C4-2B (cell line): ENCODE measurements around the gene TMEM256.

Source experiments
- H3K27ac ChIP-seq: fragments of 450-650 bp; 2 replicates; pipeline ENCODE4 v1.5.1; 2017
- ZFX ChIP-seq: fragments of 450-650 bp; IDR thresholded peaks from 2 replicates; pipeline ENCODE4 v1.6.1; 2017
- TF ChIP-seq, protein P1 (sequence below): fragments of 450-650 bp; conservative IDR thresholded peaks from 2 replicates; pipeline ENCODE4 v1.5.1; 2017; ENCODE audit warnings: mild to moderate bottlenecking

Gene TMEM256

DNA sequence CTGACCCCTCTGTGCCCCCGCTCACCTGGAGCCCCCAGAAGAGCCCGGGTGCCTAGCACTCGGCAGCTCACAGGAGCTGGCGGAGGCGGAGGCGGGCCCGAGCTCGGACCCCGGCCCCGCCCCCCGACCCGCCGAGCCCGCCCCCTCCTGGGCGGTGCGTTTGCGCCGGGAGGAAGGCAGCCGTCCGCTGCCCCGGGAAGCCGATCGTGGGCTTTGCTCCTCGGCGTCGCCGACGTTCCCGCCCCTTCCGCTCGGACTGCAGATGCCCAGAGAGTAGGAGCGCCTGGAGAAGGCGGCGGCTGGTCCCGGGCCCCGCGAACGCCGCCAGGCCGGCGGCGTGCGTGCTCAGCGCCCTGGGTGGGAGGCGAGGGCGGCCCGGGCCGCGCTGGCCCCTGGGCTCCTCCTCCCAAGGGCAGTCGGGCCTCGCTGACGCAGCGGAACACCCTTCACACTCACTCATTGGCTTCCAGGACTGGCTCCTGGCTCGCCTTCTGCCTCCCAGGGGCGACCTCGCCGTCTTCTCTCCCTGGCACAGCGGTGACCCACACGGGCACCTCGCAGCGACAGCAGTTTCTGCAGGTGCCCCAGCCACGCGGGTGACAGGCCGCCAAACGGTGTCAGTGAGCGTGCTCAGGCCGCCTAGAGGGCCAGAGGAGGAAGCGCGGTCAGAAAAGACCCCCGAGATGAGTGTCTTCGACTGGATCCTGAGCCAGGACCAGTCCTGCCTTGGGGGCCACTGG, 9.3 kb downstream of the TMEM256 start, which contains the start of gene PLSCR3:
TSS of gene PLSCR3 (minus strand) at position 74 of the 740 bp plus-strand sequence. CDS start 415 bp downstream, outside the sequence.
- peak; percentile 20; the same call in 1 of the 2 replicates for TF ChIP-seq ZFX
- TF ChIP-seq, protein P1, sequence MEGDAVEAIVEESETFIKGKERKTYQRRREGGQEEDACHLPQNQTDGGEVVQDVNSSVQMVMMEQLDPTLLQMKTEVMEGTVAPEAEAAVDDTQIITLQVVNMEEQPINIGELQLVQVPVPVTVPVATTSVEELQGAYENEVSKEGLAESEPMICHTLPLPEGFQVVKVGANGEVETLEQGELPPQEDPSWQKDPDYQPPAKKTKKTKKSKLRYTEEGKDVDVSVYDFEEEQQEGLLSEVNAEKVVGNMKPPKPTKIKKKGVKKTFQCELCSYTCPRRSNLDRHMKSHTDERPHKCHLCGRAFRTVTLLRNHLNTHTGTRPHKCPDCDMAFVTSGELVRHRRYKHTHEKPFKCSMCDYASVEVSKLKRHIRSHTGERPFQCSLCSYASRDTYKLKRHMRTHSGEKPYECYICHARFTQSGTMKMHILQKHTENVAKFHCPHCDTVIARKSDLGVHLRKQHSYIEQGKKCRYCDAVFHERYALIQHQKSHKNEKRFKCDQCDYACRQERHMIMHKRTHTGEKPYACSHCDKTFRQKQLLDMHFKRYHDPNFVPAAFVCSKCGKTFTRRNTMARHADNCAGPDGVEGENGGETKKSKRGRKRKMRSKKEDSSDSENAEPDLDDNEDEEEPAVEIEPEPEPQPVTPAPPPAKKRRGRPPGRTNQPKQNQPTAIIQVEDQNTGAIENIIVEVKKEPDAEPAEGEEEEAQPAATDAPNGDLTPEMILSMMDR, result no peak; the same call in 1 of the 2 replicates
- peak within 1 kb of the TSS; percentile 82 for H3K27ac ChIP-seq

DNA sequence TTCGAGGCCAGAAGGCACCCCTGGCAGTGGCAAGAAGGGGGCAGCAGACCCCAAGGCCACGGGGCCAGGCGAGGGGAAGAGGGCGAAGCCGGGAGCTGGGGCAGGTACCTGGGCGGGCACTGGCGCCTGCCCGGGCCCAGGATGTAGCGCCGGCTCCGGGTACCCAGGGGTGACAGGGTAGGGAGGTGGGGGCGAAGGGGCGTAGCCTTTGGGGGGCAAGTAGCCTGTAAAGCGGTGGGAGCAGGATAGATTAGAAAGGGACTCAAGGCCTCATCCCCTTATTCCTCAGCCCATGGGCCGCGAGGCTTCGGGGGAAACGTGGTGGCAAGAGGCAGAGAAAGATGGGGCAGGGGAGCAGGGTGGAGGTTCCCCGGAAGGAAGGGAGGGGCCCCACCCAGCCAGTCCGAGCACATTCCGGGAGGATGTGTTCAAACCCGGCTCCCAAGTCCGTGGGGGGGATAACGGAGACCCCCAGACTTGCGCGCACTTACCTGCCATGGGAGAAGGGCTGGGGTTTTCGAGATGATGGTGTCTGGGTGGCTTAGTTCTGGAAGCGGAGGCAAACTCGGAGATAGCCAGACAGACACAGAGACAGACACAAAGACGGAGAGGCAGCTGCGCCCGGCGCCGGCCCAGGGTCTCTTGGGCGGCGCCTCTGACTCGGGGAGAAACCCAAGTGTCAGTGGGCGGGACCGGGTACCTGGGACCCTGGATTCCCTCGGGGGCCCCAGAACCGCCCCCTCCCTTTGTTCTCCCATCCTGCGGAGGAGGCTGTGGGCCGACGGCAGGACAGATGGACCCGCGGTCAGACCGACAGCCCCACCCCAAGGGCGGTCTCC, 10.1 kb downstream of the TMEM256 start:
- TF ChIP-seq, protein P1, result no peak
- TF ChIP-seq ZFX, result no peak
- peak overlapping the region; percentile 82 for H3K27ac ChIP-seq

DNA sequence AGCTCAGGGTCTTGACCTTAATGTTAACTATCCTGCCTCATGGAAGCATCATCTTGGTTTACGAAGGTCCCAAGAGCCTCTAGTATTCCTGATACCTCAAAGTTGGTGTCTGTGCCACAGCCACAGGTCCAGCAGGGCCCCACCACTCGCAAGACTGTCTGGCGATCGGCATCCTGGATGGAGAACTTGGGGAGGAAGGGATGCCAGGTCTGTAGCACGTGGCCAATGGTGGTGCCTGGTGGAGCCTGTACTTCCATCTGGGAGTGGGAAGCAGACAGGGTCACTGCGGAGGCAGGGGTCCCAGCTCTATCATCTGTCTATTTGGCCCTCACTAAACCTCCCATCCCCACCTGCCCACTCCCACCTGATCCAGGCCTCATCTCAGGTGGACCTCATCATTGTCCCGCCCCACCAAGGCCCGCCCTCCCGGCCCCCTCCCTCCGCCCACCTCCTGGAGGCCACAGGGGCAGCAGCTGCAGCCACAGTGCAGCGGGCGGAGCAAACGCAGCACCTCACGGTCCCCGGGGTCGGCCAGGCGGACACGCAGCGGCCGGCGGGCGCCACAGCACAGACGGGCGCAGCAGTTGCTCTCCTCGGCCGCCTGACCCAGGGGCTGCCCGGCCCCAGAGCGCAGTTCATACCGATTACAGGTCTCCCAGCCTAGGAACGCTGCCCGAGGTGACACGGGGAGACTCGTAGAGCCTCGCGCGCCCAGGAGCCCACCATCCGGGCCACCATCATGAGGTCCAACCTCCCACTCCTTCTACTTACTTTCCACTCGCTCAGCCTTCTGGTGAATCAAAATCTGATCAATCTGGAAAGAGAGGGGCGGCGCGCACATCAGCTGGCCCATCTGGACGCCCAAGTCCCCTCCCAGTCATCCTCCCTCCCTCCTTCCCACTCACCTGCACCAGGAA, 10.9 kb downstream of the TMEM256 start:
- H3K27ac ChIP-seq, result no peak overlapping the region
- no peak for TF ChIP-seq ZFX
- TF ChIP-seq, protein P1, result no peak

DNA sequence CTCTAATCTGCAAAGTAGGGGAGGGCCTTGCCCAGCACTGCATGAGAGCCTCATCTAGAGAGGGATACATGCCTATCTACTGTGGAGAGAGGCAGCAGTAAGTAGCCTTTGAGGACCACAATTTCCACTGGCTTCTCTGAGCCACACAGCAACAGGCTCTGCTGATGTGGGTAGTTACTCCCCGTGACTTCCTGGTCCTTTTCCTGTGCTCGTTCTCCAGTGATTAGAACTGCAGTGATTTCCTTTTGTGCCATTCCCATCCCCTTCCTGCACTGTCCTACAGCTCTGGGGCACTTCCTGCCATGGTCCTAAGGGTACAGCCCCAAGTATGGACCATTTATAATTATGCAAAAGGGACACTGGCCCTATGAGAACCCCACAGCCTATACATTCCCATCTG, 12.6 kb downstream of the TMEM256 start:
- H3K27ac ChIP-seq, result no peak overlapping the region
- TF ChIP-seq ZFX, result no peak
- TF ChIP-seq, protein P1, result no peak

DNA sequence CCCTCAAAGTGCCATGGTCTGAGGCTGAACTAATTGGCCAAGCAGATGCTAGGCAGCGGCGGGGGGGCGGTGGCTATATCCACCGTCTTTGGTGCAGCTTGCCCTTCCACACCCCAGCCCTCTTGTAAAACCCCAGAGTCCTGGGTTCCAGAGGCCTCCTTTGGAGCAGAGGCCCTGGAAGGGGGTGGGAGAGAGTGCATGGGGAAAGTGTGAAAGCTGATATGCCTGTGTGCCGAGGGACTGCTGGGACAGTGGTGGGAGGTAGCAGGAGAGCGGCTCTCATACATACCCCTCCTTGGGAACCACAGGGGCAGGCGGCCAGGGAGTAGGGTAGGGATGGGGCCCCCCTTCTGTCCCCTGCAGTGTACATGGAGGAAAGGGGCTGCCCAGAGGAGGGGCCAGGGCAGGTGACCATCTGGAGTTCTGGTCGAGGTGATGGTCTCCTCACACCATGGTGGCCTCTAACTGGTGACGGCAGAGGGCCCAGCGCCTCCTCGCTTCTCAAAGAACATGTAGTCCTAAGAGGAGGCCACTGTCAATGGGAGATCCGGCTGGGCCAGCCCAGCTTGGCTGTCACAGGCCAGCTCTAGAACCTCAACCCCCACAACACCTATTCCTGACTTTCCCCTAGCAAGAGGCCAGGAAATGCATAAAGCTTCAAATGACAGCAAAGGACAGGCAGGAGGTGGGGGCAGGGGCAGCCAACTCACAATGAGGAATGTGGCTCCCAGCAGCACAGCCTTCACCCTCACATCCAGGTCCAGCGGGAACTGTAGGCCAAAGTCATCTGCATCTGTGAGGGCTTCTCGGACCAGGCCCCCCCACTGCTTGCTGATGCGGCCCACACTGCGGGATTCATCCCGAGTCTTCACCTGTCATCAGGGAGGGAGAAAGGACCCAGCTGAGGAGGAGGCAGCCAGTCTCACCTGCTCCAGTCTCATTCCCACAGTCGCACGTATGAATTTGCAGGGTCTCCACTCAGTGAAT, 13.7 kb downstream of the TMEM256 start:
- H3K27ac ChIP-seq, result no peak overlapping the region
- TF ChIP-seq, protein P1, result no peak
- TF ChIP-seq ZFX, result no peak

DNA sequence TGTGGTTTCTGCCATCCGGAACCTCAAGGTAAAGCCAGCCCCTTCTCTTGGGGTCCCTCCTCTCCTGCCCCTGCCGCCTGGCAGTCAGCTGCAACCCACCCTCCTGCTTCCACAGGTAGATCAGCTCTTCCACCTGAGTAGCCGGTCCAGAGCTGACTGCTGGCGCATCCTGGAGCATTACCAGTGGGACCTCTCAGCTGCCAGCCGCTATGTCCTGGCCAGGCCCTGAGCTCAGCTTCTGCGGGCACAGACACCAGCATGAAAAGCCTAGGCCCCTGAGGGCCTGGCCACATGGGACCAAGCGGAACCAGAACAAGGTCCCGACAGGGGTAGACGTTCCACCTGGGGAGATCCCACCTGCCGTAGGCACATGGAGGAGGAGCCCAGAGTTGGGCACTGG, 15.0 kb downstream of the TMEM256 start:
- H3K27ac ChIP-seq, result no peak overlapping the region
- TF ChIP-seq ZFX, result no peak
- TF ChIP-seq, protein P1, result no peak
